Activated CD8-positive, alpha-beta memory T cell treated with anti-CD3 and anti-CD28 coated beads, Interleukin-2, amount 50 U/mL, for 1 hour (primary cell): ENCODE data around the gene TMEM256.

Experiments
- DNase-seq: peaks from one replicate; pipeline ENCODE4 v3.0.0-alpha.2; 2020; ENCODE audit errors: extremely low read depth

The TMEM256 gene

DNA sequence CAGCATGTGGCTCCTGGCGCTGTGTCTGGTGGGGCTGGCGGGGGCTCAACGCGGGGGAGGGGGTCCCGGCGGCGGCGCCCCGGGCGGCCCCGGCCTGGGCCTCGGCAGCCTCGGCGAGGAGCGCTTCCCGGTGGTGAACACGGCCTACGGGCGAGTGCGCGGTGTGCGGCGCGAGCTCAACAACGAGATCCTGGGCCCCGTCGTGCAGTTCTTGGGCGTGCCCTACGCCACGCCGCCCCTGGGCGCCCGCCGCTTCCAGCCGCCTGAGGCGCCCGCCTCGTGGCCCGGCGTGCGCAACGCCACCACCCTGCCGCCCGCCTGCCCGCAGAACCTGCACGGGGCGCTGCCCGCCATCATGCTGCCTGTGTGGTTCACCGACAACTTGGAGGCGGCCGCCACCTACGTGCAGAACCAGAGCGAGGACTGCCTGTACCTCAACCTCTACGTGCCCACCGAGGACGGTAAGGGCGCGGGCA lies 4.4 kb upstream of the TMEM256 start:
- DNase-seq, result no peak

DNA sequence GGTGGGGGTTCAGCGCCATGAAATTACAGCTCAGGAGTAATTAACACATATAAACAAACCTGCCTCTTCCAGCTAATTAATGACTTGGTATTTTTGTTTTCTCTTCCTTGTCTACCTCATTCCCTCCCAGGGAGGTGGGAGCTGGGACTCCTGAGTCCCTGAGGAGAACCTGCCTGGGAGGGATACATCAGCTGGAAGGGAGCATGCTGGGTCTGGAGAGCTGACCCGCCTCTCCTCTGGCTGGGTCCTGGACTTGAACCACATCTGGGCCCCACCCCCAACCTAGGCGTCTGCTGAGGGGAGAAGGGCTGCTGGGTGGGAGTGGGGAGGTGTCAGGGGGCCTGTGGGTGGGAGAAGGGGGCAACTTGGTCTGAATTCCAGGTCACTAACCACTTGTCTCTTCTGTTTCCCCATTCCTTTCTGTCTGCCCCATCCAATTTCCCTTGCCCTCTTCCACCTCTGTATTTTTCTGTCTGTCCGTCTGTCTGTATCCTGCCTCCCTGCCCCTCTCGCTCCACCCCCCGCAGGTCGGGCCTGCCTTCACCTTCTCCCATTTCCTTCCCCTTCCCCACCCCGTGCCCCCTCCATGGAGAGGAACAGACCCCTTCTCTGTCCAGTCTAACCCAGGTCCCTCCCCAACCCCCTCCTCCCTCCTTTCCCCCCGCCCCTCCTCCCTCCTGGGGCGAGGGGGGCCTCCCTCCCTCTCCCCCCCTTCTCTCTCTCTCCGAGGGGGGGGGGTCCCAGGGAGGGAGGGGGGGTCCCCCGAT lies 3.8 kb upstream of the TMEM256 start, which contains the start of gene NLGN2:
Gene NLGN2, plus strand, starts transcription at position 361 of the 767 bp plus-strand sequence. CDS start 411 bp downstream, outside the sequence.
- DNase-seq, result no peak

- DNase-seq, result no peak
Measured at GRCh38 chr17:7407082-7407481, 3.2 kb upstream of the TMEM256 start.

GRCh38 chr17:7406235-7406825 lies 2.4 kb upstream of the TMEM256 start:
- no peak for DNase-seq

GRCh38 chr17:7405350-7406234 lies 1.7 kb upstream of the TMEM256 start:
- DNase-seq, result no peak

DNA sequence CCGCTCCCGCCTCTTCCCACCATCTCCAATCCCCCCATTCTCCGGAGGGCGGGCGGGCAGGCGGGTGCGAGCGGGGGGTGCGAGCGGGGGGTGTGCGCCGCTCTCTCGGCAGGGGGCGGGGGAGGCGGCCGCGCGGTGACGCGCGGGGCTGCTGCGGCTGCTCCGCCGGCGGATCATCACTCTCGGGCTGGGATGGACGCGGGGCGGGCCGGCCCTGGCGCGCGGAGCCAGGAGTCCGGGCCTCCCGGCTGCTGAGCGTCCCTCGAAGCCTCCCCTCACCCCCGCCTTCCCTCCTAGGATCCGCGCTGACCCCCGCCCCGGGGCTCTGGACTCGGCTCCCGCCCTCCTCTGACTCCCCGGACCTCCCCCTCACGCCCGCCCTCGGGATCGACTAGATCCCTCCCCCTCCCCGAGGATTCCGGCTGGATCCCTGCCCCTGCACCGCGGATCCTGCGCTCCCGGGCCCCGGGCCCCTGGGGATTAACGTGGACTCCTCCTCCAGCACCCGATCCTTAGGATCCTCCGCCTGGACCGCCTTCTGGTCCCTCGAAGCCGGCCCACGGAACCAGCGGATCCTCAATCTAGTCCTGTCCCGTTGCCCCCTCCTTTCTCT lies 946 bp upstream of the TMEM256 start:
- no peak for DNase-seq

GRCh38 chr17:7403727-7403976 lies 245 bp downstream of the TMEM256 start:
- DNase-seq, result no peak

GRCh38 chr17:7403043-7403726 lies 712 bp downstream of the TMEM256 start:
- DNase-seq, result no peak

DNA sequence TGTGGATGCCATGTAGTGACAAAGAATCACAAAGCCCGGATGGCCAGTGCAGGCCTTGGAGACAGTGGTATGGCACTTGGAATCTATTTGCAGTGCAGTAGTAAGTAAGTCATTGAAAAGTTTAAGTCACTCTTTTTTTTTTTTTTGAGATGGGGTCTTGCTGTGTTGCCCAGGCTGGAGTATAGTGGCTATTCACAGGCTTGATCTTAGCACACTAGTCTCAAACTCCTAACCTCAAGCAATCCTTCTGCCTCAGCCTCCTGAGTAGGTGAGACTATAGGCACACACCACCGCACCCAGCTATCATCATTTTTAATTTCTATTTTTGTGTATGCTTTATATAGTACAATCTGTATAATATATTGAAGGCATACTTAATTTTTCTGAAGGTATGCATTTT lies 5.3 kb downstream of the TMEM256 start:
- DNase-seq, result no peak

DNA sequence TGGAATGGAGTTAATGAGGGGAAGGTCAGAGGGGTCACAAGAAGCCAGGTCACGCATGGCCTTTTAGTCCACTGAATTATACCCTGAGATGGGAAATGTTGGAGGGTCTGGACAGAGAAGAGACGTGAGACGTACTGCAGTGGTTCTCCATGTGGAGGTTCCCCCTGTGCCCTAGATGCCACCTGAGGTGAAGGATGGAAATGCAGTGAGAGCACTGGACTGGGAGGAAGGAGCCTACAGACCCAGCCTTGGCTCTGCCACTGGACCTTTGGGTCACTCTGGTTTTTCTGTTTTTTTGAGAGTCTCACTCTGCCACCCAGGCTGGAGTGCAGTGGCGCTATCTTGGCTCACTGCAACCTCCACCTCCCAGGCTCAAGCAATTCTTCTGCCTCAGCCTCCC lies 7.8 kb downstream of the TMEM256 start:
- no peak for DNase-seq

GRCh38 chr17:7394452-7395191 lies 9.3 kb downstream of the TMEM256 start, which contains the start of gene PLSCR3:
PLSCR3 (minus strand) TSS chr17:7394525; CDS start chr17:7394110, 415 bp downstream.
- DNase-seq, result no peak

DNA sequence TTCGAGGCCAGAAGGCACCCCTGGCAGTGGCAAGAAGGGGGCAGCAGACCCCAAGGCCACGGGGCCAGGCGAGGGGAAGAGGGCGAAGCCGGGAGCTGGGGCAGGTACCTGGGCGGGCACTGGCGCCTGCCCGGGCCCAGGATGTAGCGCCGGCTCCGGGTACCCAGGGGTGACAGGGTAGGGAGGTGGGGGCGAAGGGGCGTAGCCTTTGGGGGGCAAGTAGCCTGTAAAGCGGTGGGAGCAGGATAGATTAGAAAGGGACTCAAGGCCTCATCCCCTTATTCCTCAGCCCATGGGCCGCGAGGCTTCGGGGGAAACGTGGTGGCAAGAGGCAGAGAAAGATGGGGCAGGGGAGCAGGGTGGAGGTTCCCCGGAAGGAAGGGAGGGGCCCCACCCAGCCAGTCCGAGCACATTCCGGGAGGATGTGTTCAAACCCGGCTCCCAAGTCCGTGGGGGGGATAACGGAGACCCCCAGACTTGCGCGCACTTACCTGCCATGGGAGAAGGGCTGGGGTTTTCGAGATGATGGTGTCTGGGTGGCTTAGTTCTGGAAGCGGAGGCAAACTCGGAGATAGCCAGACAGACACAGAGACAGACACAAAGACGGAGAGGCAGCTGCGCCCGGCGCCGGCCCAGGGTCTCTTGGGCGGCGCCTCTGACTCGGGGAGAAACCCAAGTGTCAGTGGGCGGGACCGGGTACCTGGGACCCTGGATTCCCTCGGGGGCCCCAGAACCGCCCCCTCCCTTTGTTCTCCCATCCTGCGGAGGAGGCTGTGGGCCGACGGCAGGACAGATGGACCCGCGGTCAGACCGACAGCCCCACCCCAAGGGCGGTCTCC lies 10.1 kb downstream of the TMEM256 start:
- DNase-seq, result no peak

DNA sequence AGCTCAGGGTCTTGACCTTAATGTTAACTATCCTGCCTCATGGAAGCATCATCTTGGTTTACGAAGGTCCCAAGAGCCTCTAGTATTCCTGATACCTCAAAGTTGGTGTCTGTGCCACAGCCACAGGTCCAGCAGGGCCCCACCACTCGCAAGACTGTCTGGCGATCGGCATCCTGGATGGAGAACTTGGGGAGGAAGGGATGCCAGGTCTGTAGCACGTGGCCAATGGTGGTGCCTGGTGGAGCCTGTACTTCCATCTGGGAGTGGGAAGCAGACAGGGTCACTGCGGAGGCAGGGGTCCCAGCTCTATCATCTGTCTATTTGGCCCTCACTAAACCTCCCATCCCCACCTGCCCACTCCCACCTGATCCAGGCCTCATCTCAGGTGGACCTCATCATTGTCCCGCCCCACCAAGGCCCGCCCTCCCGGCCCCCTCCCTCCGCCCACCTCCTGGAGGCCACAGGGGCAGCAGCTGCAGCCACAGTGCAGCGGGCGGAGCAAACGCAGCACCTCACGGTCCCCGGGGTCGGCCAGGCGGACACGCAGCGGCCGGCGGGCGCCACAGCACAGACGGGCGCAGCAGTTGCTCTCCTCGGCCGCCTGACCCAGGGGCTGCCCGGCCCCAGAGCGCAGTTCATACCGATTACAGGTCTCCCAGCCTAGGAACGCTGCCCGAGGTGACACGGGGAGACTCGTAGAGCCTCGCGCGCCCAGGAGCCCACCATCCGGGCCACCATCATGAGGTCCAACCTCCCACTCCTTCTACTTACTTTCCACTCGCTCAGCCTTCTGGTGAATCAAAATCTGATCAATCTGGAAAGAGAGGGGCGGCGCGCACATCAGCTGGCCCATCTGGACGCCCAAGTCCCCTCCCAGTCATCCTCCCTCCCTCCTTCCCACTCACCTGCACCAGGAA lies 10.9 kb downstream of the TMEM256 start:
- DNase-seq, result no peak

DNA sequence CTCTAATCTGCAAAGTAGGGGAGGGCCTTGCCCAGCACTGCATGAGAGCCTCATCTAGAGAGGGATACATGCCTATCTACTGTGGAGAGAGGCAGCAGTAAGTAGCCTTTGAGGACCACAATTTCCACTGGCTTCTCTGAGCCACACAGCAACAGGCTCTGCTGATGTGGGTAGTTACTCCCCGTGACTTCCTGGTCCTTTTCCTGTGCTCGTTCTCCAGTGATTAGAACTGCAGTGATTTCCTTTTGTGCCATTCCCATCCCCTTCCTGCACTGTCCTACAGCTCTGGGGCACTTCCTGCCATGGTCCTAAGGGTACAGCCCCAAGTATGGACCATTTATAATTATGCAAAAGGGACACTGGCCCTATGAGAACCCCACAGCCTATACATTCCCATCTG lies 12.6 kb downstream of the TMEM256 start:
- no peak for DNase-seq

DNA sequence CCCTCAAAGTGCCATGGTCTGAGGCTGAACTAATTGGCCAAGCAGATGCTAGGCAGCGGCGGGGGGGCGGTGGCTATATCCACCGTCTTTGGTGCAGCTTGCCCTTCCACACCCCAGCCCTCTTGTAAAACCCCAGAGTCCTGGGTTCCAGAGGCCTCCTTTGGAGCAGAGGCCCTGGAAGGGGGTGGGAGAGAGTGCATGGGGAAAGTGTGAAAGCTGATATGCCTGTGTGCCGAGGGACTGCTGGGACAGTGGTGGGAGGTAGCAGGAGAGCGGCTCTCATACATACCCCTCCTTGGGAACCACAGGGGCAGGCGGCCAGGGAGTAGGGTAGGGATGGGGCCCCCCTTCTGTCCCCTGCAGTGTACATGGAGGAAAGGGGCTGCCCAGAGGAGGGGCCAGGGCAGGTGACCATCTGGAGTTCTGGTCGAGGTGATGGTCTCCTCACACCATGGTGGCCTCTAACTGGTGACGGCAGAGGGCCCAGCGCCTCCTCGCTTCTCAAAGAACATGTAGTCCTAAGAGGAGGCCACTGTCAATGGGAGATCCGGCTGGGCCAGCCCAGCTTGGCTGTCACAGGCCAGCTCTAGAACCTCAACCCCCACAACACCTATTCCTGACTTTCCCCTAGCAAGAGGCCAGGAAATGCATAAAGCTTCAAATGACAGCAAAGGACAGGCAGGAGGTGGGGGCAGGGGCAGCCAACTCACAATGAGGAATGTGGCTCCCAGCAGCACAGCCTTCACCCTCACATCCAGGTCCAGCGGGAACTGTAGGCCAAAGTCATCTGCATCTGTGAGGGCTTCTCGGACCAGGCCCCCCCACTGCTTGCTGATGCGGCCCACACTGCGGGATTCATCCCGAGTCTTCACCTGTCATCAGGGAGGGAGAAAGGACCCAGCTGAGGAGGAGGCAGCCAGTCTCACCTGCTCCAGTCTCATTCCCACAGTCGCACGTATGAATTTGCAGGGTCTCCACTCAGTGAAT lies 13.7 kb downstream of the TMEM256 start:
- DNase-seq, result no peak

DNA sequence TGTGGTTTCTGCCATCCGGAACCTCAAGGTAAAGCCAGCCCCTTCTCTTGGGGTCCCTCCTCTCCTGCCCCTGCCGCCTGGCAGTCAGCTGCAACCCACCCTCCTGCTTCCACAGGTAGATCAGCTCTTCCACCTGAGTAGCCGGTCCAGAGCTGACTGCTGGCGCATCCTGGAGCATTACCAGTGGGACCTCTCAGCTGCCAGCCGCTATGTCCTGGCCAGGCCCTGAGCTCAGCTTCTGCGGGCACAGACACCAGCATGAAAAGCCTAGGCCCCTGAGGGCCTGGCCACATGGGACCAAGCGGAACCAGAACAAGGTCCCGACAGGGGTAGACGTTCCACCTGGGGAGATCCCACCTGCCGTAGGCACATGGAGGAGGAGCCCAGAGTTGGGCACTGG lies 15.0 kb downstream of the TMEM256 start:
- no peak for DNase-seq

DNA sequence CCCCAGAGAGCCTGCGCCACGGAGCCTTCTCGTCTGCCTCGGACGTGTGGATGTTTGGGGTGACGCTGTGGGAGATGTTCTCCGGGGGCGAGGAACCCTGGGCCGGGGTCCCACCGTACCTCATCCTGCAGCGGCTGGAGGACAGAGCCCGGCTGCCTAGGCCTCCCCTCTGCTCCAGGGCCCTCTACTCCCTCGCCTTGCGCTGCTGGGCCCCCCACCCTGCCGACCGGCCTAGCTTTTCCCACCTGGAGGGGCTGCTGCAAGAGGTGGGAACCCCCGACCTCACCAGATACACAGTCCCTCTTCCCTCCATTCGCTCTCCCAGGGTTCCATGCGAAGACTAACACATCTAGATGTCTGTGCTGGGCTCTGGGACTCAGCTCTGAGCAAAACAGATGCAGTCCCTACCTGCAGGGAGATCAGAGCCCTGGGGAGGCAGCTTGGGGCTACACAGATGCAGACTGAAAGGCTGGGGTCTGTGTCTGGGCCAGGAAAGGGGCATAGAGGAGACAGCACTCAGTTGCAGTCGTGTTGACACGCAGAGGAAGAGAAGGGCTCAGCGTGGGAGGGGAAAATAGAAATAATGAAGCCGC lies 19.3 kb downstream of the TMEM256 start:
- DNase-seq, result no peak
